Upper lobe of left lung (tissue), 6 donors: ENCODE measurements around the gene PIGC. TPM values are rescaled to one million over a fixed set of nuclear protein-coding genes. Genes with fewer than 3 reads are reported as not detected.

Source experiments
- ATAC-seq, 2 donors: fragments of 200-7000 bp; cut with Tn5 transposase; one replicate each; pipeline ENCODE4 v1.9.1; 2022; ENCODE audit warnings: mild to moderate bottlenecking in 2 of 2, moderate library complexity in 2 of 2; ENCODE audit not compliant: low FRiP score in 2 of 2
- DNase-seq, 2 donors: peaks; one replicate each; pipeline ENCODE4 v3.0.0-alpha.2; 2019 to 2020
- H3K27ac ChIP-seq, 4 donors: fragments of 200-600 bp; sonication (generic); one replicate each; pipeline ENCODE4 v1.5.1; 2016 to 2019
- H3K27me3 ChIP-seq, 4 donors: fragments of 200-600 bp; sonication (generic); one replicate each; pipeline ENCODE4 v1.5.1; 2017 to 2019
- H3K36me3 ChIP-seq, 4 donors: fragments of 200-600 bp; sonication (generic); one replicate each; pipeline ENCODE4 v1.5.1; 2016 to 2019
- H3K4me1 ChIP-seq, 4 donors: fragments of 200-600 bp; sonication (generic); one replicate each; pipeline ENCODE4 v1.5.1; 2018 to 2019
- H3K4me3 ChIP-seq, 4 donors: fragments of 200-600 bp; sonication (generic); one replicate each; pipeline ENCODE4 v1.5.1; 2017 to 2019; ENCODE audit warnings: mild to moderate bottlenecking in 2 of 4, moderate library complexity in 1 of 4
- H3K9me3 ChIP-seq, 4 donors: fragments of 200-600 bp; sonication (generic); one replicate each; pipeline ENCODE4 v1.5.1; 2018 to 2019
- EP300 ChIP-seq, 4 donors: sonication (generic); formaldehyde crosslinking; IDR thresholded peaks; one replicate each; pipeline ENCODE4 v1.5.1; 2017; ENCODE audit warnings: antibody characterized with exemption in 4 of 4, control low read depth in 2 of 4
- POLR2A ChIP-seq, 4 donors: fragments of 450-650 bp; IDR thresholded peaks; one replicate each; pipeline ENCODE4 v1.5.1; 2016 to 2017; ENCODE audit warnings: antibody characterized with exemption in 4 of 4, mild to moderate bottlenecking in 2 of 4
- POLR2AphosphoS5 ChIP-seq, 2 donors: sonication (generic); formaldehyde crosslinking; IDR thresholded peaks; one replicate each; pipeline ENCODE4 v1.5.1; 2017; ENCODE audit warnings: antibody characterized with exemption in 2 of 2
- WGBS, 2 donors: methylation state at CpG; one replicate each; pipeline ENCODE4 v1.1.5; 2017 to 2018; 5-methylcytosine and 5-hydroxymethylcytosine counted together
- total RNA-seq, 6 donors: library from RNA; depleted of rRNA in 4 of 6; stranded (reverse); fragments of >200 nt in 4 of 6; gene quantifications; one replicate each; pipeline versions ENCODE4 v1.1.0 to v1.2.1, GENCODE V29; 2016 to 2021
- TF ChIP-seq, protein P1 (sequence below), 6 experiments: fragments of 450-650 bp in 4 of 6; fragments of 200-600 bp in 2 of 6; sonication (generic) in 2 of 6; IDR thresholded peaks; one replicate each; pipeline ENCODE4 v1.5.1; 2016 to 2019; ENCODE audit warnings: antibody characterized with exemption in 6 of 6
- donor health status: DM: no; HTN: no; CAD: no; lungs with moderate emphysema.
- donor health status: DM: no; HTN: yes; CAD: no; lungs with severe emphysema.

PIGC gene
- total RNA-seq, 6 donors from 2014 or later = 5.9 to 23.4 (median 19.3) TPM

DNA sequence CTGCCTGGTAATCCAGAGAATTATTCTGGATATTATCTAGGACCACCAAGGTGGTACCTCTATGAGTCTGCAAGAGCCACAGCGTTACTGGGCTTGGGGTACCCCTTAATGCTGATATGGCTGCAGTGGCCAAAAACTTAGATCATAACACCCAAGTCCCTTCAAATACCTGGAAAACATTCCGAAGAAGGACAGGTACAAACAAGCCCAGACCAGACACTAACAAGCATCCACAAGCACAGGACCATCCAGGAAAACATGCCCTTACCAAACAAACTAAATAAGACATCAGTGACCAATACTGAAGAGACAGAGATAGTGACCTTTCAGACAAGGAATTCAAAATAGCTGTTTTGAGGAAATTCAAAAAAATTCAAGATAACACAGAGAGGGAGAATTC lies 20.5 kb downstream of the PIGC start:
- Histone ChIP-seq H3K4me1 (peaks cover 0 to 6% (median 0%) of the 10 kb centered on the region in 4 donors), H3K9me3 (no peaks in the 10 kb centered on the region), H3K27me3 (no peaks in the 10 kb centered on the region), H3K27ac (no peak overlapping the region), H3K36me3 (no peaks in the 10 kb centered on the region), H3K4me3 (no peak overlapping the region)
- no peak for ATAC-seq
- TF ChIP-seq, protein P1, sequence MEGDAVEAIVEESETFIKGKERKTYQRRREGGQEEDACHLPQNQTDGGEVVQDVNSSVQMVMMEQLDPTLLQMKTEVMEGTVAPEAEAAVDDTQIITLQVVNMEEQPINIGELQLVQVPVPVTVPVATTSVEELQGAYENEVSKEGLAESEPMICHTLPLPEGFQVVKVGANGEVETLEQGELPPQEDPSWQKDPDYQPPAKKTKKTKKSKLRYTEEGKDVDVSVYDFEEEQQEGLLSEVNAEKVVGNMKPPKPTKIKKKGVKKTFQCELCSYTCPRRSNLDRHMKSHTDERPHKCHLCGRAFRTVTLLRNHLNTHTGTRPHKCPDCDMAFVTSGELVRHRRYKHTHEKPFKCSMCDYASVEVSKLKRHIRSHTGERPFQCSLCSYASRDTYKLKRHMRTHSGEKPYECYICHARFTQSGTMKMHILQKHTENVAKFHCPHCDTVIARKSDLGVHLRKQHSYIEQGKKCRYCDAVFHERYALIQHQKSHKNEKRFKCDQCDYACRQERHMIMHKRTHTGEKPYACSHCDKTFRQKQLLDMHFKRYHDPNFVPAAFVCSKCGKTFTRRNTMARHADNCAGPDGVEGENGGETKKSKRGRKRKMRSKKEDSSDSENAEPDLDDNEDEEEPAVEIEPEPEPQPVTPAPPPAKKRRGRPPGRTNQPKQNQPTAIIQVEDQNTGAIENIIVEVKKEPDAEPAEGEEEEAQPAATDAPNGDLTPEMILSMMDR (IDR thresholded peaks at IDR 0.05) = no peak
- 96 to 100% methylated on average over 2 of the region's 2 CpGs for WGBS, 2 donors
- no peak for DNase-seq

- 87 to 89% methylated on average over 3 to 5 of the region's 5 CpGs for WGBS, 2 donors
- Histone ChIP-seq H3K4me1 (peaks cover 0 to under 1% (median 0%) of the 10 kb centered on the region in 4 donors), H3K27me3 (no peaks in the 10 kb centered on the region), H3K36me3 (no peaks in the 10 kb centered on the region), H3K27ac (no peak overlapping the region), H3K4me3 (no peak overlapping the region), H3K9me3 (no peaks in the 10 kb centered on the region)
- TF ChIP-seq EP300 (IDR thresholded peaks at IDR 0.05) = no peak
- no peak for TF ChIP-seq POLR2AphosphoS5 (IDR thresholded peaks at IDR 0.05)
- no peak for TF ChIP-seq POLR2A (IDR thresholded peaks at IDR 0.05)
- TF ChIP-seq, protein P1 (IDR thresholded peaks at IDR 0.05) = no peak
- ATAC-seq (no peak), DNase-seq (no peak)
Measured at GRCh38 chr1:172421974-172422604, 21.8 kb downstream of the PIGC start.

DNA sequence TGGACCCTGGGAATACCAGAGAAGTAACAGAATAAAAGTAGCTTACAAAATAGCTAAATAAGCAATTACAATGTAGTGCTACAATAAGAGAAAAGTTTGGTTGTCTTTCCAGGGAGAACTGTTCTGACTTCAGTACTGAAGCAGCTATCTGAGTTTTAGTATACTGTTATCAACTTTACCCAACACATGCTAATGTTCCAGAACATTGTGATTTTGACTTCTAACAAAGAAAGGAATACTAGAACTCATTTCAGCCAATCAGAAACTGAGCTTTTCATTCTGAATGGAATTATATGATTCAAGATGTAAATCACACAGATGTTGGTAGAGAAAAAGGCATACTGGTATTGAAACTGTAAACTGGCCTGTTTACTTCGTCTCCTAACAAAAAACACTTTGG lies 23.5 kb downstream of the PIGC start, which contains the start of gene C1orf105:
C1orf105 (plus strand) TSS at position 301 of the 400 bp plus-strand sequence. CDS start 201 bp downstream, outside the sequence.
- Histone ChIP-seq H3K27ac (no peak within 1 kb of the TSS), H3K36me3 (no peaks in the 10 kb centered on the region), H3K9me3 (no peaks in the 10 kb centered on the region), H3K4me1 (no peaks in the 10 kb centered on the region), H3K4me3 (no peak within 1 kb of the TSS), H3K27me3 (no peaks in the 10 kb centered on the region)
- ATAC-seq (no peak), DNase-seq (no peak)
- TF ChIP-seq EP300 (IDR thresholded peaks at IDR 0.05) (no peak), POLR2A (IDR thresholded peaks at IDR 0.05) (no peak), POLR2AphosphoS5 (IDR thresholded peaks at IDR 0.05) (no peak)
- TF ChIP-seq, protein P1 (IDR thresholded peaks at IDR 0.05) = no peak
- WGBS, 2 donors = 87 to 96% methylated on average over 1 of the region's 1 CpG

DNA sequence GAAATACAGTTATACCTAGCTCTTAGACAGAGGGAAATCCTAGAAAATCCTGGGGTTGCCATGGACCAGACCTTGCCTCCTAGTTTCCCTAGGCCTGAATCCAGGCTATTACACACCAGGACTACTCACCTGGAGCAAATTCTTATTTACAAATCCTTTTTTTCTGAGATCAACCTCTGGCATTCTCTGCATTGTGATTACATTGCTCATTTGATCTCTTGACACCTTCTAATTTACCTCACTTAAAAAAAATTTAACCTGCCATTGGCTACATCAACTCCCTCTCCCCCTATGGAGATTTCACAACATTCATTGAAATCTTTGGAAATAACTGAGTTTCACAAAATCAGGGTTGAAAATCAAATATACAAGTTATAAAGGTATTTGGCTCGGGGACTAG lies 26.3 kb downstream of the PIGC start:
- H3K4me1 ChIP-seq = no peaks in the 10 kb centered on the region
- no peaks in the 10 kb centered on the region for H3K9me3 ChIP-seq
- ATAC-seq (no peak), DNase-seq (no peak)
- H3K27me3 ChIP-seq = no peaks in the 10 kb centered on the region
- H3K36me3 ChIP-seq = no peaks in the 10 kb centered on the region
- TF ChIP-seq POLR2A (IDR thresholded peaks at IDR 0.05) = no peak
- TF ChIP-seq POLR2AphosphoS5 (IDR thresholded peaks at IDR 0.05) = no peak
- no peak for TF ChIP-seq EP300 (IDR thresholded peaks at IDR 0.05)
- TF ChIP-seq, protein P1 (IDR thresholded peaks at IDR 0.05) = no peak
- H3K4me3 ChIP-seq = no peak overlapping the region
- 95 to 96% methylated on average over 1 of the region's 1 CpG for WGBS, 2 donors
- no peak overlapping the region for H3K27ac ChIP-seq

GRCh38 chr1:172416496-172417035 lies 27.3 kb downstream of the PIGC start:
- TF ChIP-seq POLR2A (IDR thresholded peaks at IDR 0.05) = no peak
- no peaks in the 10 kb centered on the region for H3K27me3 ChIP-seq
- no peak for ATAC-seq
- no peaks in the 10 kb centered on the region for H3K9me3 ChIP-seq
- no peak overlapping the region for H3K4me3 ChIP-seq
- no peaks in the 10 kb centered on the region for H3K36me3 ChIP-seq
- no peak overlapping the region for H3K27ac ChIP-seq
- H3K4me1 ChIP-seq = no peaks in the 10 kb centered on the region
- WGBS, 2 donors = 80 to 83% methylated on average over 4 of the region's 4 CpGs
- no peak for DNase-seq
